NCI-H748 treated with DMSO at 0.1 percent for 48 hours (cell line): ENCODE results near the gene RNFT1.
A peak's percentile ranks its signal among the peaks of the same experiment; 100 is the strongest.
"Not testable (repeated sequence)": the region's sequence is repeated elsewhere in the genome, so short reads cannot be mapped to it uniquely, and the experiment has no call there.

Experiments used
- DNase-seq: peaks from one replicate; lab custom pipeline; 2025; lab: John Stamatoyannopoulos, UW

The RNFT1 gene

GRCh38 chr17:59930121-59930520 is 34.4 kb downstream of the RNFT1 start:
- DNase-seq: not testable (repeated sequence)

GRCh38 chr17:59920637-59921036 is 43.9 kb downstream of the RNFT1 start:
- DNase-seq: not testable (repeated sequence)

- no peak for DNase-seq
Observed at GRCh38 chr17:59916446-59916845, 48.1 kb downstream of the RNFT1 start.

GRCh38 chr17:59914274-59914854 is 50.2 kb downstream of the RNFT1 start:
- peak; percentile 24 for DNase-seq

- no peak for DNase-seq
Observed at GRCh38 chr17:59907467-59907866, 57.1 kb downstream of the RNFT1 start.

GRCh38 chr17:59903455-59903854 is 61.1 kb downstream of the RNFT1 start:
- DNase-seq: no peak
